Effector memory CD4-positive, alpha-beta T cell (primary cell): Measurements from ENCODE around the gene PCGF2.

Experiments
- DNase-seq, 3 donors: peaks; one replicate each; pipeline ENCODE4 v3.0.0-alpha.2; 2020
- H3K27ac ChIP-seq: 2 replicates; pipeline ENCODE4 v1.7.0; 2013; ENCODE audit warnings: mild to moderate bottlenecking, low read length, moderate library complexity; ENCODE audit not compliant: insufficient read depth, poor library complexity, severe bottlenecking
- H3K27me3 ChIP-seq: replicated peaks from 2 replicates; pipeline ENCODE4 v1.7.0; 2013; ENCODE audit warnings: mild to moderate bottlenecking, low read length; ENCODE audit not compliant: insufficient read depth, control insufficient read depth, poor library complexity, severe bottlenecking
- H3K36me3 ChIP-seq: 2 replicates; pipeline ENCODE4 v1.7.0; 2013; ENCODE audit warnings: mild to moderate bottlenecking, low read length, moderate library complexity; ENCODE audit not compliant: control insufficient read depth, insufficient read depth
- H3K4me1 ChIP-seq: 2 replicates; pipeline ENCODE4 v1.7.0; 2013; ENCODE audit warnings: low read length, mild to moderate bottlenecking; ENCODE audit not compliant: control insufficient read depth, insufficient read depth, poor library complexity, severe bottlenecking
- H3K4me3 ChIP-seq: 2 replicates; pipeline ENCODE4 v1.7.0; 2013; ENCODE audit warnings: low read length, low read depth, mild to moderate bottlenecking; ENCODE audit not compliant: insufficient read depth, poor library complexity, severe bottlenecking
- H3K9me3 ChIP-seq: 2 replicates; pipeline ENCODE4 v1.7.0; 2013; ENCODE audit warnings: mild to moderate bottlenecking, low read length, moderate library complexity; ENCODE audit not compliant: control insufficient read depth

Gene PCGF2

GRCh38 chr17:38783227-38783626, 35.1 kb upstream of the PCGF2 start:
- DNase-seq: no peak
- no peak overlapping the region for H3K4me3 ChIP-seq
- H3K27me3 ChIP-seq: no peaks in the 10 kb centered on the region
- no peaks in the 10 kb centered on the region for H3K4me1 ChIP-seq
- no peaks in the 10 kb centered on the region for H3K9me3 ChIP-seq
- no peak overlapping the region for H3K27ac ChIP-seq
- H3K36me3 ChIP-seq: peaks cover 77% of the 10 kb centered on the region

- no peak overlapping the region for H3K4me3 ChIP-seq
- no peaks in the 10 kb centered on the region for H3K9me3 ChIP-seq
- H3K4me1 ChIP-seq: no peaks in the 10 kb centered on the region
- H3K27me3 ChIP-seq: no peaks in the 10 kb centered on the region
- no peak overlapping the region for H3K27ac ChIP-seq
- no peak for DNase-seq
- H3K36me3 ChIP-seq: peaks cover 85% of the 10 kb centered on the region
Measured at GRCh38 chr17:38779965-38780752, 32.0 kb upstream of the PCGF2 start.

DNA sequence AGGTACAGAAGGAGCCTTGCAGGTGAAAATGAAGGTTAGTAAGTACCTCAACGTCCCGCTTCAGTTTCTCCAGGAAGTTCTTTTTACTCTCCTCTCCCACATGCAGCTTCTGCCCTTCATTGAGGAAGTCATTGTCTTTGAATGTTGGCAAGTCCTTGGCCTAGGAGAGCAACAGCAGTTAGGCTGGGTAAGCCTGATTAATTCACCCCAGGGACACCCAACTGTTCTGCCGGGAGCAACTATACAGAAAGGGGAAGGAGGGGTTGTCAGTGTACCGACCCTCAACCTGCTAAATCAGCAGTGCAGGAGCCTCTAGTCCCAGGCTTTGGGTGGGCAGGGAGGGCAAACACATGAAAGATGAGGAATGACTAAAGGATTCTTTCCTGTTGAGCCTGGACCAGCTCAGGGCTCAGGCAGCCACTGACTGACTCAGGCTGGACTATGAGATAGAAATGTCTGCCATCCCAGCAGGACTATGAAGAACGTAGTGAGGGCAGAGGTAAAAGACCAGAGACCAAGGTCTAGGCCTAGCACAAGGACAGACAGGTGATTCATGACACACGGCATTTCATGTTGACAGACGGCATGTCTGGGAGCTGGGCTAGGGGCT, 29.6 kb upstream of the PCGF2 start:
- H3K4me3 ChIP-seq: no peak overlapping the region
- DNase-seq: no peak
- no peaks in the 10 kb centered on the region for H3K4me1 ChIP-seq
- H3K9me3 ChIP-seq: no peaks in the 10 kb centered on the region
- no peak overlapping the region for H3K27ac ChIP-seq
- no peaks in the 10 kb centered on the region for H3K27me3 ChIP-seq
- peaks cover 83% of the 10 kb centered on the region for H3K36me3 ChIP-seq

GRCh38 chr17:38773258-38773657, 25.1 kb upstream of the PCGF2 start:
- no peak overlapping the region for H3K4me3 ChIP-seq
- no peaks in the 10 kb centered on the region for H3K27me3 ChIP-seq
- peaks cover 83% of the 10 kb centered on the region for H3K36me3 ChIP-seq
- H3K4me1 ChIP-seq: no peaks in the 10 kb centered on the region
- H3K27ac ChIP-seq: no peak overlapping the region
- H3K9me3 ChIP-seq: no peaks in the 10 kb centered on the region
- DNase-seq: no peak

DNA sequence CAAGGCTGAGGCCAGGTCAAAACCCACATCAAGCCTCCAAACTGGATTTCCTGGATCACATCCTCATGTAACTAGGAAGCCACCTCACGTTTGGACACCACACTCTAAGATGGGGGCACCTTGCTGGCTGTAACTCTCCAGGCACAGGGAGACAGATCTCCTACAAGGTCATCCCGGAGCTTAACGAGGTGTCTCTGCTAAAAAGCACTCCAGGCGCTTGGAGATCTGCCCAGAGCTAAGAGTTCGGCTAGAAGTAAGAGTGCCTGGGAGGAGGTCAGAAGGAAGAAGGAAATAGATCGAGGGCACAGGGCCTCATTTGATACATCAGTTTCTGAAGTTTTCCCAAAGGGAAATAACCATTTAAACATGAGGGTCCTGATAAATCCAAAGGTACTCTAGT, 20.3 kb upstream of the PCGF2 start:
- no peak overlapping the region for H3K4me3 ChIP-seq
- no peak overlapping the region for H3K27ac ChIP-seq
- no peak for DNase-seq
- no peaks in the 10 kb centered on the region for H3K9me3 ChIP-seq
- no peaks in the 10 kb centered on the region for H3K27me3 ChIP-seq
- H3K4me1 ChIP-seq: no peaks in the 10 kb centered on the region
- H3K36me3 ChIP-seq: peaks cover 92% of the 10 kb centered on the region

DNA sequence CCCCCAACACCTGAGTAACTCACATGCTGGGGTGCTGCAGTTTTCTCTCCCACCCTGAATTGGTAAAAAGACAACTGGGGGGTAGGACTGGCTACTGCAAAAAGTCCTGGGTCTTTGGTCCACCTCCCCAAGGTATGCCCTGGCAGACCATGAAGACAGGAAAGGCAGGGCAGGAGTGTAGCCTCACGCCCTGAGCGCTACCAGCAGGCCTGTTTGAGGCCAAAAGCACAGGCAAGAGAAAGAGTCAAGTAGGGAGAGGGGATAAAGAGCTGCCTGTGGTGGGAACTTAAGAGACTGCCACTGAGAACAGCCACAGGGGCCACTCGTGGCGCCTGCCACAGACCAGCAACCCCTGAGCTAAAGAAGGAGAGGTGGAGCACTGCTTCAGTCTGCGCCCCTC, 18.2 kb upstream of the PCGF2 start:
- DNase-seq: no peak
- no peak overlapping the region for H3K4me3 ChIP-seq
- H3K9me3 ChIP-seq: no peaks in the 10 kb centered on the region
- no peaks in the 10 kb centered on the region for H3K27me3 ChIP-seq
- no peak overlapping the region for H3K27ac ChIP-seq
- no peaks in the 10 kb centered on the region for H3K4me1 ChIP-seq
- peaks cover 90% of the 10 kb centered on the region for H3K36me3 ChIP-seq

GRCh38 chr17:38762231-38762630, 14.1 kb upstream of the PCGF2 start:
- H3K36me3 ChIP-seq: peaks cover 72% of the 10 kb centered on the region
- H3K4me1 ChIP-seq: no peaks in the 10 kb centered on the region
- no peaks in the 10 kb centered on the region for H3K9me3 ChIP-seq
- no peaks in the 10 kb centered on the region for H3K27me3 ChIP-seq
- H3K27ac ChIP-seq: no peak overlapping the region
- no peak for DNase-seq
- H3K4me3 ChIP-seq: no peak overlapping the region

DNA sequence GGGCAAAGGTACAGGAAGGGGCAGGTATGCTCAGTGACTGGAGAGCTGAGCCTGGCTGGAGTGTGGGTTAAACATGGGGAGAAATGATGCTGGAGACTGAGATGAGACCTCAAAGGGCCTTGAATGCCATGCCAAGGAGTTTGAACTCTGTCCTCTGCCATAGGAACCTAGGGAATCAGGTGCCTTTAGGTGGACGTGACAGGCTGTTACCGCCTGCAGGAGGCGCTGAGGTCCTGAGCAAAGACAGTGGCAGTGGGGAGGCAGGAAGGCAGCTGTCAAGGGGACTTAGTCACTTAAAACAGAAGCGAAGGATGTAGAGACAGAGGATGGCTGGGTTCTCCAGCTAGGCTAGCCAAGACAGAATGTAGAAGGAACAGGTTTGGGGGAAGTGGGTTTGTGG, 13.5 kb upstream of the PCGF2 start:
- Histone ChIP-seq H3K9me3 (no peaks in the 10 kb centered on the region), H3K4me3 (no peak overlapping the region), H3K27ac (no peak overlapping the region), H3K27me3 (no peaks in the 10 kb centered on the region), H3K36me3 (peaks cover 68% of the 10 kb centered on the region), H3K4me1 (no peaks in the 10 kb centered on the region)
- no peak for DNase-seq

GRCh38 chr17:38753071-38753506, 5.0 kb upstream of the PCGF2 start:
- Histone ChIP-seq H3K36me3 (peaks cover 15% of the 10 kb centered on the region), H3K4me1 (peaks cover 42% of the 10 kb centered on the region), H3K27ac (peak overlapping the region; percentile 86), H3K27me3 (peaks cover 22% of the 10 kb centered on the region), H3K4me3 (peak overlapping the region; percentile 99), H3K9me3 (no peaks in the 10 kb centered on the region)
- no peak for DNase-seq

DNA sequence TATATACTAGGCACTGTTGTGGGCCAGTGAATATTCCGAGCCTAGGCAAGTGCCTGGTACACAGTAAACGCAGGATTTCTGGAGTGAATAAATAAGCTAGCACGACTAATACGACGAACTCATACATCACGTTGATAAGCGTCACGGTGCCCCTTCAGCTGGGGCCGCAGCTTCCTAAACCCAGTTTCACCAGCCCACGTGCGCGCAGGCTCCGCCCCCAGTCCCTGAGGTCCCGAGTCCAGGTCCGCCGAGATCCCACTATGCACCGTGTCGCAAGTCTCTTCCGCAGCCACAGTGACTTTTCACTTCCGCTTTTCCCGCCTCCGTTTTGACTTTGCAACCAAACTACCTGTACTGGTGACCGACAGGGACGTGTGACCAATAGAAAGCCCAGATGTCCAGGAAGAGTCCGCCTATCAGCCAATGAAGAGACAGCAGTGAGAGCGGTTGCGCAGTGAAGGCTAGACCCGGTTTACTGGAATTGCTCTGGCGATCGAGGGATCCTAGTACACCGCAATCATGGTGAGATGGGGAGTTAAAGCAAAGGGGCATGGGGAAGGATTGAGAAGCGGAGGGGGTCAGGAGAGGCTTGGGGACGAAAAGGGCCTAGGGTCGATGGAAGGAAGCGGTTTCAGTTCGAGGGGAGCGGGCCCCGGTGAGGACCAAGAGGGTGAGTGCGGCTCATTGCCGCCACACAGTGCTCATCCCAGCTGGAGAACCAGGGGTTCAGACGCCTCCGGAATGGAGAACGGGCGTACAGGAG, 4.4 kb upstream of the PCGF2 start, which contains the start of gene PSMB3:
Gene PSMB3, plus strand, starts transcription at position 434 of the 763 bp plus-strand sequence. Its CDS starts 86 bp downstream, at position 520.
- Histone ChIP-seq H3K27me3 (peaks cover 26% of the 10 kb centered on the region), H3K9me3 (no peaks in the 10 kb centered on the region), H3K36me3 (peaks cover 11% of the 10 kb centered on the region), H3K4me1 (peaks cover 47% of the 10 kb centered on the region), H3K27ac (peak within 1 kb of the TSS; percentile 86), H3K4me3 (peak within 1 kb of the TSS; percentile 99)
- DNase-seq: peak; percentile 94 to 96 (median 96)
